K562 (cell line): ENCODE data around the gene TMEM89. TPM values are rescaled to one million over a fixed set of nuclear protein-coding genes. Genes with fewer than 3 reads are reported as not detected.
A peak's percentile ranks its signal among the peaks of the same experiment; 100 is the strongest.

Experiments
- ATF6 ChIP-seq: sonication (generic); formaldehyde crosslinking; IDR thresholded peaks from 2 replicates; pipeline ENCODE4 v1.4.0; 2020; ENCODE audit warnings: mild to moderate bottlenecking, missing genetic modification reagents
- BCOR ChIP-seq: fragments of 450-650 bp; IDR thresholded peaks from 2 replicates; pipeline ENCODE4 v1.6.1; 2016
- BRD4 ChIP-seq: fragments of 200-600 bp; sonication (generic); IDR thresholded peaks from 2 replicates; pipeline ENCODE4 v1.6.1; 2017; ENCODE audit warnings: inconsistent platforms
- EP400 ChIP-seq: fragments of 450-650 bp; IDR thresholded peaks from 2 replicates; pipeline ENCODE4 v1.6.1; 2017; ENCODE audit warnings: antibody characterized with exemption, mild to moderate bottlenecking, moderate library complexity
- HCFC1 ChIP-seq: IDR thresholded peaks from 2 replicates; pipeline ENCODE4 v1.6.1; 2012; ENCODE audit warnings: low read depth, low read length, improper control_type of control experiment
- NR2C2 ChIP-seq, 2 experiments: fragments of 200-800 bp in 1 of 2; sonication (Bioruptor generic) in 1 of 2; sonication (generic) in 1 of 2; formaldehyde crosslinking in 1 of 2; IDR thresholded peaks; 2 replicates each; pipeline versions ENCODE4 v1.6.1 to v1.8.0; 2016 to 2022; ENCODE audit warnings: mild to moderate bottlenecking in 1 of 2, missing compliant biosample characterization in 1 of 2, missing genetic modification characterization in 1 of 2, missing genetic modification reagents in 1 of 2
- SIX5 ChIP-seq, 2 experiments: IDR thresholded peaks; 2 replicates each; pipeline ENCODE4 v1.6.1; 2011; ENCODE audit warnings: low read length in 2 of 2, borderline replicate concordance in 1 of 2, low read depth in 1 of 2, mild to moderate bottlenecking in 1 of 2, moderate library complexity in 1 of 2; ENCODE audit not compliant: insufficient read depth in 1 of 2
- SMAD2 ChIP-seq: fragments of 150-350 bp; IDR thresholded peaks from 2 replicates; pipeline ENCODE4 v1.6.1; 2014; ENCODE audit warnings: low read depth, mild to moderate bottlenecking, low read length
- TOE1 ChIP-seq, 2 experiments: fragments of 450-650 bp in 1 of 2; sonication (generic) in 1 of 2; formaldehyde crosslinking in 1 of 2; IDR thresholded peaks; 2 replicates each; pipeline versions ENCODE4 v1.7.1 to v1.8.0; 2016 to 2022; ENCODE audit warnings: borderline replicate concordance in 2 of 2, mild to moderate bottlenecking in 2 of 2, antibody characterized with exemption in 1 of 2, inconsistent platforms in 1 of 2, low read depth in 1 of 2, missing genetic modification reagents in 1 of 2, moderate library complexity in 1 of 2
- polyA plus RNA-seq, 8 experiments: library from polyadenylated mRNA; depleted of rRNA in 4 of 8; stranded (reverse) in 5 of 8; unstranded in 3 of 8; fragments of >200 nt; fragmentation: Nextera tagmentation in 2 of 8; fragmentation: Illumina TruSeq in 1 of 8; extraction: Ambion mirVana in 2 of 8; extraction: Trizol in 1 of 8; gene quantifications; 2 replicates each; pipeline versions ENCODE4 v1.2.1 to v1.2.3, GENCODE V29; 2011 to 2014; ENCODE audit warnings: inconsistent platforms in 1 of 8, missing spikeins in 1 of 8
- total RNA-seq, 7 experiments: library from RNA; depleted of rRNA in 6 of 7; stranded (reverse); fragments of >200 nt in 6 of 7; fragmentation: Illumina TruSeq in 2 of 7; extraction: Trizol in 2 of 7; gene quantifications; 2 replicates each; pipeline versions ENCODE4 v1.2.1 to v1.2.3, GENCODE V29; 2011 to 2021; ENCODE audit warnings: low replicate concordance in 1 of 7
- TF ChIP-seq, protein P1 (sequence below), 2 experiments: fragments of 450-650 bp in 1 of 2; sonication (generic) in 1 of 2; formaldehyde crosslinking in 1 of 2; IDR thresholded peaks; 2 replicates each; pipeline versions ENCODE4 v1.7.1 to v1.9.0; 2016 to 2022; ENCODE audit warnings: inconsistent platforms in 1 of 2, mild to moderate bottlenecking in 1 of 2, missing genetic modification reagents in 1 of 2
- TF ChIP-seq, protein P2 (sequence below), 2 experiments: IDR thresholded peaks; 2 replicates each; pipeline ENCODE4 v1.6.1; 2011; ENCODE audit warnings: borderline replicate concordance in 1 of 2, control low read depth in 1 of 2, low read depth in 1 of 2, low read length in 1 of 2, mild to moderate bottlenecking in 1 of 2, mixed read lengths in 1 of 2, moderate library complexity in 1 of 2; ENCODE audit not compliant: insufficient read depth in 1 of 2, insufficient read length in 1 of 2, poor library complexity in 1 of 2, severe bottlenecking in 1 of 2; ENCODE audit errors: extremely low read depth in 1 of 2

TMEM89 gene
- total and polyA plus RNA-seq, 9 of the 15 experiments (the other 6 are each of a cell fraction or from before 2014, with no cell fraction given), result not detected

GRCh38 chr3:48609088-48610005, 12.2 kb downstream of the TMEM89 start, which contains the start of gene UQCRC1 (continued):
- TF ChIP-seq, protein P1, sequence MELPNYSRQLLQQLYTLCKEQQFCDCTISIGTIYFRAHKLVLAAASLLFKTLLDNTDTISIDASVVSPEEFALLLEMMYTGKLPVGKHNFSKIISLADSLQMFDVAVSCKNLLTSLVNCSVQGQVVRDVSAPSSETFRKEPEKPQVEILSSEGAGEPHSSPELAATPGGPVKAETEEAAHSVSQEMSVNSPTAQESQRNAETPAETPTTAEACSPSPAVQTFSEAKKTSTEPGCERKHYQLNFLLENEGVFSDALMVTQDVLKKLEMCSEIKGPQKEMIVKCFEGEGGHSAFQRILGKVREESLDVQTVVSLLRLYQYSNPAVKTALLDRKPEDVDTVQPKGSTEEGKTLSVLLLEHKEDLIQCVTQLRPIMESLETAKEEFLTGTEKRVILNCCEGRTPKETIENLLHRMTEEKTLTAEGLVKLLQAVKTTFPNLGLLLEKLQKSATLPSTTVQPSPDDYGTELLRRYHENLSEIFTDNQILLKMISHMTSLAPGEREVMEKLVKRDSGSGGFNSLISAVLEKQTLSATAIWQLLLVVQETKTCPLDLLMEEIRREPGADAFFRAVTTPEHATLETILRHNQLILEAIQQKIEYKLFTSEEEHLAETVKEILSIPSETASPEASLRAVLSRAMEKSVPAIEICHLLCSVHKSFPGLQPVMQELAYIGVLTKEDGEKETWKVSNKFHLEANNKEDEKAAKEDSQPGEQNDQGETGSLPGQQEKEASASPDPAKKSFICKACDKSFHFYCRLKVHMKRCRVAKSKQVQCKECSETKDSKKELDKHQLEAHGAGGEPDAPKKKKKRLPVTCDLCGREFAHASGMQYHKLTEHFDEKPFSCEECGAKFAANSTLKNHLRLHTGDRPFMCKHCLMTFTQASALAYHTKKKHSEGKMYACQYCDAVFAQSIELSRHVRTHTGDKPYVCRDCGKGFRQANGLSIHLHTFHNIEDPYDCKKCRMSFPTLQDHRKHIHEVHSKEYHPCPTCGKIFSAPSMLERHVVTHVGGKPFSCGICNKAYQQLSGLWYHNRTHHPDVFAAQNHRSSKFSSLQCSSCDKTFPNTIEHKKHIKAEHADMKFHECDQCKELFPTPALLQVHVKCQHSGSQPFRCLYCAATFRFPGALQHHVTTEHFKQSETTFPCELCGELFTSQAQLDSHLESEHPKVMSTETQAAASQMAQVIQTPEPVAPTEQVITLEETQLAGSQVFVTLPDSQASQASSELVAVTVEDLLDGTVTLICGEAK (IDR thresholded peaks at IDR 0.05), result no peak
- TF ChIP-seq, protein P1 (CRISPR knock-in tag; IDR thresholded peaks at IDR 0.05), result no peak
- TF ChIP-seq TOE1 (IDR thresholded peaks at IDR 0.05; ENCODE audit: borderline replicate concordance) (no peak), TOE1 (CRISPR knock-in tag; IDR thresholded peaks at IDR 0.05; ENCODE audit: borderline replicate concordance, low read depth) (peak; percentile 78; the same call in 1 of the 2 replicates), HCFC1 (peak; percentile 70), NR2C2 (CRISPR knock-in tag; IDR thresholded peaks at IDR 0.05) (peak; percentile 63; the same call in 1 of the 2 replicates), NR2C2 (tag; IDR thresholded peaks at IDR 0.05) (peak; percentile 84), SMAD2 (no peak), SIX5 (IDR thresholded peaks at IDR 0.05; ENCODE audit: borderline replicate concordance in 1 of 2, insufficient read depth in 1 of 2, low read depth in 1 of 2, low read length in 2 of 2) (peak in 1 of 2 experiments; percentile 27; a peak in 1 of 4 replicates), BRD4 (0 out of 2 replicates have a peak, but pooled peaks have one; percentile 50), BCOR (0 out of 2 replicates have a peak, but pooled peaks have one; percentile 27), ATF6 (CRISPR knock-in tag) (0 out of 2 replicates have a peak, but pooled peaks have one; percentile 49), EP400 (peak; percentile 85)
- TF ChIP-seq, protein P2, sequence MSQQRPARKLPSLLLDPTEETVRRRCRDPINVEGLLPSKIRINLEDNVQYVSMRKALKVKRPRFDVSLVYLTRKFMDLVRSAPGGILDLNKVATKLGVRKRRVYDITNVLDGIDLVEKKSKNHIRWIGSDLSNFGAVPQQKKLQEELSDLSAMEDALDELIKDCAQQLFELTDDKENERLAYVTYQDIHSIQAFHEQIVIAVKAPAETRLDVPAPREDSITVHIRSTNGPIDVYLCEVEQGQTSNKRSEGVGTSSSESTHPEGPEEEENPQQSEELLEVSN (IDR thresholded peaks at IDR 0.05; ENCODE audit: borderline replicate concordance in 1 of 2, extremely low read depth in 1 of 2, insufficient read depth in 1 of 2, insufficient read length in 1 of 2, low read depth in 1 of 2, low read length in 1 of 2, poor library complexity in 1 of 2, severe bottlenecking in 1 of 2), result peak; percentile 28 to 67
